CD1c-positive myeloid dendritic cell (primary cell): ENCODE results near the gene MEIS3.
"Not testable (repeated sequence)": the region's sequence is repeated elsewhere in the genome, so short reads cannot be mapped to it uniquely, and the experiment has no call there.

Experiments
- DNase-seq: peaks from one replicate; pipeline ENCODE4 v3.0.0-alpha.2; 2016; ENCODE audit errors: extremely low spot score

MEIS3 gene

GRCh38 chr19:47416643-47416985, 2.7 kb downstream of the MEIS3 start:
- DNase-seq = no peak

DNA sequence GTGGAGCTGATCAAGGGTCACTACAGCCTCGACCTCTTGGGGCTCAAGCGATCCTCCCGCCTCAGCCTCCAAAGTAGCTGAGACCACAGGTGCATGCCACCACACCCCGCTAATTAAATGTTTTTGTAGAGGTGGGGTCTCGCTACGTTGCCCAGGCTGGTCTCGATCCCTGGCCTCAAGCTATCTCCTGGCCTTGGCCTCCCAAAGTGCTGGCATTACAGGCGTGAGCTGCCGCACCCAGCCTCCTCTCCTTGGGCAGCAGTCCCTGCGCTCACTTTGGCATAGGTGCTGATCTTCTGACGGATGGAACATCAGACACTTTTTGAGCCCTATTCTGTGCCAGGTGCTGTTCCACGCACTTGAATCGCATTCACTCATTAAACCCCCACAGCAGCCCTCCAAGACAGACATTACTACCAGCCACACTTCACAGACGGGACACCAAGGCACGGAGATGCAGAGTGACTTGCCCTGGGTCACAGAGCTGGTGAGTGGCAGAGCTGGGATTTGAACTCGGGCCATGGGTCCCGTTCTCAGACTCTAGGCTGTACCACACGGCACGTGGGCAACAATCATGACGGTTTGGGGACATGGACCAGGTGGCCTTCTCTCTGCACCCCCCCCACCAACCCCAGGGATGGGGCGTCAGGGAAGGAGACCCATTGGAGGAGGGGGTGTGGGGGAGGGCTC, 3.2 kb downstream of the MEIS3 start:
- no peak for DNase-seq

DNA sequence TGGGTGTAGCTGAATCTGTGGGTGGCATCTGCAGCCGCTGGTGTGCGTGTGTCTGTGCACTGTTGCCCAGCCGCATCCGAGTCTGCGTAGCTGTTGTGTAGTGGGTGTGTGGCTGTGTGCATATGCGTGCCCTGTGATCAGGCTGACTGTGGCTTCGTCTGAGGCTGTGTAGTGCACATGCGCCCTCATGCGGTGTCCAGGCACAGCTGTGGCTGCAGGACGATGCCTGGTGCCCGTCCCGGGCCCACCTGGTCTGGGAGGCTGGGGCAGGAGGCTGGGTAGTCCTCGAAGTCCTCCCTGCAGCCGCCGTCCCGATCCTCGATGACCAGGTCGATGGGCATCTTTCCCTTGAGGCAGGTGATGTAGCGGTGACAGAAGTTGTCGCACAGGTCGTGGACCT, 4.9 kb downstream of the MEIS3 start:
- no peak for DNase-seq

GRCh38 chr19:47413941-47414340, 5.4 kb downstream of the MEIS3 start:
- DNase-seq = no peak

DNA sequence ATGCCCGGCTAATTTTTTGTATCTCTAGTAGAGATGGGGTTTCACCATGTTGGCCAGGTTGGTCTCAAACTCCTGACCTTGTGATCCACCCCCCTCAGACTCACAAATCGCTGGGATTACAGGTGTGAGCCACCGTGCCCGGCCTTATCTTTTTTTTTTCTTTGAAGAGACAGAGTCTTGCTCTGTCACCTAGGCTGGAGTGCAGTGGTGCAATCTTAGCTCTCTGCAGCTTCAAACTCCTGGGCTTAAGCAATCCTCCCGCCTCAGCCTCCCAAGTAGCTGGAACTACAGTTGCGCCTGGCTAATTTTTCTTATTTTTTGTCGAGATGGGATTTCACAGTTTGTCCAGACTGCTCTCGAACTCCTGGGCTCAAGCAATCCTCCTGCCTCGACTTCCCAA, 7.6 kb downstream of the MEIS3 start:
- DNase-seq = not testable (repeated sequence)

GRCh38 chr19:47411101-47411500, 8.2 kb downstream of the MEIS3 start:
- DNase-seq = no peak

GRCh38 chr19:47408156-47408938, 11.0 kb downstream of the MEIS3 start:
- no peak for DNase-seq

DNA sequence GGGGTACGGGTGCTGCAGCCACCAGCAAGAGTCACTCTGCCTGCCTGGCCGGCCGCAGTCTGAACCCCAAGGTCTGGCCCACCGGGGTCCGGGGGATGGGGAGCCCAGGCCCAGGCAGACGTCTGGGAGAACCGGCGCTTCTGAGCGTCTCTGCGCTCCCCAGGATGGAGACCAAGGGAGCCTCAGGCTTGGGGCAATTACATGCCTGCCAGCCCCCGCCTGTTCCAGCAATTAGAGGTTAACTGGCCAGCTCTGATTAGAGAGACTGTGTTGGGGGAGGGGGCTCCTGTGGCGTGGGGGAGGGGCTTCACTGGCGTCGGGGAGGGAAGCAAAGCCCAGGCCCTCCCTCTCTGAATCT, 11.9 kb downstream of the MEIS3 start:
- DNase-seq = no peak

DNA sequence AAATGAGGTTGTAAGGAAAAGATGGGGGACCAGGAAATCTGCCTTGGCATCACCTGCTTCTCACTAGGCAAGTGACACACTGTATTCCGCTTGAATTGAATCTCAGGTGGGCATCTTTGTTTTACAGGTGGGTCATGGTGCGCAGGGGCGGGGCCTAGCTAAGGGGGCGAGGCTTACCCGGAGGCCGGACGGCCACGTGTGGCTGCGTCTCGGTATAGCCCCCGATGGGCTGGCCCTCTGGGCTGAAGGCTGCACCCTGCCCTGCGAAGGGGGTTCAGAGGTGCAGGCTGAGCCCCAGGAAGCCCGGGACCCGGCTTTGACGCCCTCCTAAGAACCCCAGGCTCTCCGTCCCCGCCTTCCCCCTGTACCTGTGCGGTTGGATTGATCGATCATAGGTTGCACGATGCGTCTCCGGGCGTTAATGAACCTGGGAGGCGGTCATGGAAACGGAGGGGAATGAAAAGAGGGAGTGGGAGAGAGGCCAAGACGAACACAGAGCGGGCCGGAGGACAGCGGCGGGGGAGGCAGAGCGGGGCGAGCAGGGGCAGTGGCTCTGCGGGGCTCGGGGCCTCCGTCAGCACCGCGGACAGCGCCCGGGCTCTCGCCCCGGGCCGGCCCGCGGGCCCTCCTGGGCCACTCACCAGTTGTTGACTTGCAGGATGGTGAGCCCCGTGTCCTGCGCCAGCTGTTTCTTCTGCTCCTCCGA, 12.5 kb downstream of the MEIS3 start:
- peak; percentile 26 for DNase-seq

DNA sequence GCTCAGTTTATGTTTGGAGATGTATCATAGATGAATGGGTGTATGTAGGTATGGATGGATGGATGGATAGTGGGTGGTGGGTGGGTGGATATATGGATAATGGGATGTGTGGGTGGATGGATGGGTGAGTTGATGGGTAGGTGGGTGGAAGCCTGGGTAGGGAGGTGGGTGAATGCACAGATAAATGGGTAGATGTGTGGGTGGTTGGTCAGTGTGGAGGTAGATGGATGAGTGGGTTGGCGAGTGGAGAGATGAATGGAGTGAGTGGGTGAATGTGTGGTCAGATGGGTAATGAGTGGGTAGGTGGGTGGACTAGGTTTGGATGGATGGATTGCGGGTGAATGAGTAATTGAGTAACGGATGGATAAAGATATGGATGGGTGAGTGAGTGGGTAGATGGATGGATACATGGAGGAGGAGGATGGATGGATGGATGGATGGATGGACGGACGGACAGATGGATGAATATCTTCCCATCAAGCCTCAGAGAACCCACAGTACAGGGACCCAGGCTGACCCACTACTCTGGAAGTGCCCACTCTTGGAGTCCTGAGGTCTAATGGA, 13.4 kb downstream of the MEIS3 start:
- no peak for DNase-seq

- DNase-seq = no peak
Observed at GRCh38 chr19:47405197-47405550, 14.2 kb downstream of the MEIS3 start.

- no peak for DNase-seq
Observed at GRCh38 chr19:47404334-47405196, 14.8 kb downstream of the MEIS3 start.

DNA sequence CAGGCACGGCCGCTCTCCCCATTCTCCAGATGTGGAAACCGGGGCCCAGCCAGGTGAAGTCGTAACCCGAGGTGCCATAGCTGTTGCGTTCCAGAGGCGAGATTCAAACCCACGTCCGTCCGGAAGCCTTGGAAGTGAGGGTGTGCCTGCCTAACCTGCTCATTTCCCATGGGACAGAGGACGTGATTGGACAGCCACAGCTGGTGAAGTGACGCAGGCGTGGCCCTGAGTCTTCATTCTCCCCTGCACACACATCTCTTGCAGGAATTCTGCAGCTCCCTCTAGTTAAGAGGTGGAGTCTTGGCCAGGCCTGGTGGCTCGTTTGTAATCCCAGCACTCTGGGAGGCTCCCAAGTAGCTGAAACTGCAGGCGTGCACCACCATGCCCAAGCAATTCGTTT, 16.8 kb downstream of the MEIS3 start:
- DNase-seq = no peak

DNA sequence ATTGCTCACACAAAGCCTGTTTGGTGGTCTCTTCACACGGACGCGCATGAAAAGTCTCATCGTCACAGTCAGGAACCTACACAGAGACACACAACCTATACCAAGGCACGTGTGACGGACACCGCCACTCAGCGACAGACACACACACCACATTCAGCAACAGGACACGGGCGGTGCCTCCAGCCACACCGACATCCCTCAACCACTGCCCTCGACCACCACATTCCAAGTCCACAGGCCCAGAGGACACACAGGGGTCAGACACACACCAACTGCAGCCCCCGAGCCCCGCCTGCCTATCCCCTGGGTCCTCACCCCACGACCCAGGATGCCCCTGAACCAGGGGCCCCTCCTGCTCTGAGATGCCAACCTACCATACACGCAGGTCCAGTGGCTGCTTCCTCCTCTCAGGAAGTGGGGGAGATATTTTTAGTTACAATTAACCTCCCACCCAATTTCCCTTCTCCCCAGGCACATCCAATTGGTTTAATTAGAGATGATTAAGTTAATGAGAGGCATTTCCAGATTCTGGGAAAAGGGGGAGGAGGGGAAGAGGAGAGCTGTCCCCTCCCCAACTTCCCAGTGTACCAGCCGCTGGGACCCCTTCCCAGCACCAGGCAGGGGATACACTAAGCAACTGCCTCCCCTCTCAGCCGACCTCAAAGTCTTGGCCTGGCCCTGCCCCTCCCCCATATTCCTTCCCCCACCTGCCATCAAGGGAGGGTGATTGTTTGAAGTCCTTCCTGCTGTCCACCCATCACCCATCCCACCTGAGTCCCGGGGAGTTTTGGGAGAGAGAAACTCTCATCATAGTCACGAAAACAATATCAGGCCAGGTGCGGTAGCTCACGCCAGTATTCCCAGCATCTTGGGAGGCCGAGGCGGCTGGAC, 20.4 kb downstream of the MEIS3 start:
- no peak for DNase-seq

GRCh38 chr19:47391510-47392223, 27.7 kb downstream of the MEIS3 start:
- peak; percentile 91 for DNase-seq

GRCh38 chr19:47390533-47391488, 28.5 kb downstream of the MEIS3 start:
- DNase-seq = no peak

DNA sequence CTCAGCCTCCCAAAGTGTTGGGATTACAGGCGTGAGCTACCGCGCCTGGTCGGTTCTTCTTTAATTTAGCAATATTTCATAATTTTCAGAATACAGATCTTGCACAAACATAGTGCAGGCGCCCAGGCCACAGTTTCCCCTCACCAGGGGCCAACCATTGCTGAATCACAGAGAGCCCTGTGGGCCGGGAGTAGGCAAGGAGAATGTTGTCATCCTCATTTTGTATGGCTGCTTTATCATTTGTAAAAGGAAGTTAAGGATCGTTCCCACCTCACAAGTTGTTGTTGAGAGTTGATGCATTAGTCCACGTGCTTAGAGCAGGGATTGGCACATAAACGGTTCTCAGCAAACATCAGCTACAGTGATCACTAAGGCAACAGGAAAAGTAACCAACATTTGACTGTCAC, 30.2 kb downstream of the MEIS3 start:
- DNase-seq = peak; percentile 96

DNA sequence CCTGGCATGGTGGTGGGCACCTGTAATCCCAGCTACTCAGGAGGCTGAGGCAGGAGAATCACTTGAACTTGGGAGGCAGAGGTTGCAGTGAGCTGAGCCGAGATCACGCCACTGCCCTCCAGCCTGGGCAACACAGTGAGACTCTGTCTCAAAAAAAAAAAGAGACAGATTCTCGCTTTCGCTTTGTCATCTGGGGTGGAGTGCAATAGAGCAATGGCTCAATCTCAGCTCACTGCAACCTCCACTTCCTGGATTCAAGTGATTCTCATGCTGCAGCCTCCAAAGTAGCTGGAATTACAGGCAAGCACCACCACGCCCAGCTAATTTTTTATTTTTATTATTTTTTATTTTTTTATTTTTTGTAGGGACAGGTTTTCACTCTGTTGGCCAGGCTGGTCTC, 30.6 kb downstream of the MEIS3 start:
- DNase-seq = peak; percentile 84

- not testable (repeated sequence) for DNase-seq
Observed at GRCh38 chr19:47387623-47388022, 31.7 kb downstream of the MEIS3 start.
